SK-N-MC (cell line): ENCODE data around the gene HMMR.

Experiments
- DNase-seq: peaks from one replicate; pipeline ENCODE4 v3.0.0-alpha.2; 2011; ENCODE audit warnings: low read depth, low spot score
- H3K27ac ChIP-seq: fragments of 200-600 bp; sonication (generic); 2 replicates; pipeline ENCODE4 v1.5.1; 2016; ENCODE audit warnings: mixed run types
- H3K36me3 ChIP-seq: fragments of 200-600 bp; sonication (generic); 2 replicates; pipeline ENCODE4 v1.6.1; 2017; ENCODE audit warnings: antibody characterized with exemption, low read length, mixed read lengths; ENCODE audit not compliant: insufficient read depth
- H3K4me3 ChIP-seq: fragments of 200-600 bp; sonication (generic); 2 replicates; pipeline ENCODE4 v1.5.1; 2016
- H3K9ac ChIP-seq: fragments of 200-600 bp; sonication (generic); 2 replicates; pipeline ENCODE4 v1.8.0; 2017; ENCODE audit warnings: mixed run types, mixed read lengths; ENCODE audit not compliant: insufficient read length
- H3K9me3 ChIP-seq: fragments of 200-600 bp; sonication (generic); 2 replicates; pipeline ENCODE4 v1.6.1; 2017; ENCODE audit warnings: low read depth, mild to moderate bottlenecking, antibody characterized with exemption, low read length, moderate library complexity, mixed read lengths
- EZH2 ChIP-seq: fragments of 200-600 bp; sonication (generic); IDR thresholded peaks from one replicate; pipeline ENCODE4 v1.6.1; 2017; ENCODE audit warnings: antibody characterized with exemption
- FOXP2 ChIP-seq: optimal IDR thresholded peaks from 2 replicates; pipeline ENCODE3; 2011; ENCODE audit warnings: mild to moderate bottlenecking, moderate library complexity; ENCODE audit not compliant: insufficient read depth; ENCODE audit errors: extremely low read length, control extremely low read depth
- POLR2AphosphoS5 ChIP-seq: IDR thresholded peaks from 2 replicates; pipeline ENCODE4 v1.6.1; 2012; ENCODE audit warnings: mild to moderate bottlenecking, low read depth, low read length, borderline replicate concordance

Gene HMMR

DNA sequence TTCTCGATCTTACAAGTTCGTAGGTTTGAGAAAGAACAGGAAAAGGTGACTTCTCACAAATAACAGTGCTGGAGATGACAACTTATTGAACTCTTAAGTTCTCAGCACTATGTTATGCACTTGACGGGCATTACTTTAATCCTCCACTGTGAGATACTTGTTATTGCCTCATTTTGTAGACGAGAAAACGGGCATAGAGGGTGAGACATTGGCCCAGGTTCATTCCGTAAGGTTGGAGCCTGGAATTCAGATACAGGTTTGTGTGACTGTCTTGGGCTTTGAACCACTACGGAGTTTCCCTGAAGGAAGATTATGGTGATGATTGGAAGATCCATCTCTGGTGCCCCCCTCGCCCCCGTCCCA lies 45.6 kb downstream of the HMMR start:
- no peak for DNase-seq
- no peak for TF ChIP-seq EZH2
- TF ChIP-seq FOXP2 = no peak
- TF ChIP-seq POLR2AphosphoS5 = no peak
- H3K36me3 ChIP-seq = 0 out of 2 replicates have a peak, but pooled peaks cover 3% of the 10 kb centered on the region
- no peaks in the 10 kb centered on the region for H3K9me3 ChIP-seq
- H3K4me3 ChIP-seq = peak overlapping the region; percentile 93
- H3K9ac ChIP-seq = peak overlapping the region; percentile 96
- H3K27ac ChIP-seq = peak overlapping the region; percentile 63; the same call in 1 of the 2 replicates

DNA sequence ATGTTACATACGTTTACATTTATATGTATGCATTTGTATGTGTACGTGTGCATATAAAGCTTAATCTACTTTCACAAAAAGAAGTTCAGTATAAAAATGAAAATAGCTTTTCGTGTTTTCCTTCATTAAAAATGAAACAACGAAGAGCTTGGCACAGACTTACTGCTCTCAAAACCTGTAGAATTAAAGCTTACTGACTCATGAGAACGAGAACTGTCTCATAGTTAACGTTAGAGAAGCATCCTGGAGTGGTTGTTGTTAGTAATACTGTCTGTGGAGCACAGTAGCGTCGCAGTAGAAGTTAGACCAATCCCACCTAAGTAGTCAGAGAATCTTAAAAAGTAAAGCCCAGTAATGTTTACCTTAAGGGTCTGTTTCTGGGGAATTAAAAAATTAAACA lies 46.3 kb downstream of the HMMR start:
- Histone ChIP-seq H3K9me3 (no peaks in the 10 kb centered on the region), H3K36me3 (peaks cover 5% of the 10 kb centered on the region), H3K27ac (no peak overlapping the region), H3K9ac (peak overlapping the region; percentile 96), H3K4me3 (peak overlapping the region; percentile 93)
- DNase-seq = no peak
- TF ChIP-seq EZH2 (no peak), FOXP2 (no peak), POLR2AphosphoS5 (no peak)

GRCh38 chr5:163508753-163509152 lies 48.3 kb downstream of the HMMR start:
- H3K9ac ChIP-seq = peak overlapping the region; percentile 24
- H3K4me3 ChIP-seq = peak overlapping the region; percentile 61
- no peak for TF ChIP-seq FOXP2
- TF ChIP-seq EZH2 = no peak
- no peak for TF ChIP-seq POLR2AphosphoS5
- peaks cover 25% of the 10 kb centered on the region for H3K36me3 ChIP-seq
- no peak for DNase-seq
- H3K9me3 ChIP-seq = no peaks in the 10 kb centered on the region
- peak overlapping the region; percentile 55; the same call in 1 of the 2 replicates for H3K27ac ChIP-seq

DNA sequence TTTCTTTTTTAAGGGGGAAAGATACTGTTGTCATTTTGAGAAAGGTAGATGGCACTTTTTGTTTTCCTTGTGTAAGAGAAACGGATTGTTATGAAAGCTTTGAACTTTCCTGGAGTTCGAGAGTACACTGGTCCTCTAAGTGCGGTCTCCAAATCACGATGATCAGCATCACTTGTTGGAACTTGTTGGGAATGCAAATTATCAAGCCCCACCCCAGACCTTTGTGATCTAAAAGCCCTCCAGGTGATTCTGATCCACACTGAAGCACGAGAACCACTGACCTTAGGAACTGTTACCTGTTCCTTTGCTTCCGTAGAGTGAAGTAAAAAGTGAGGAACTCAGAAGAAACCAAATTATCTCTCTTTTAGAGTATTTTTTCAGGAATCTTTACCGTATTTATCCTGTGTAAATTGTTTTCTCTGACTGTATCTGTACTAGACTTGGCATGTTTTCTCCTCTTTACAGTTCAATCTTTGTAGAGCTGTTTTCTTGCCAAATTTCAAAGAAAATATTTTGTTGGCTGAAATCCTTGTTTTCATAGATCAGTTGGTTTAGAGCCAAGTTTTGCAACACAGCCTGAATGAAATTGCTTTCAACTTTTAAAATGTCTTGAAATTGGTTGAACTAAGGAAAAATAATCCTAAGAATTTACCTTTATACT lies 49.0 kb downstream of the HMMR start:
- peak overlapping the region; percentile 55; the same call in 1 of the 2 replicates for H3K27ac ChIP-seq
- DNase-seq = no peak
- peak overlapping the region; percentile 61 for H3K4me3 ChIP-seq
- TF ChIP-seq POLR2AphosphoS5 = no peak
- TF ChIP-seq FOXP2 = no peak
- no peak for TF ChIP-seq EZH2
- no peaks in the 10 kb centered on the region for H3K9me3 ChIP-seq
- H3K9ac ChIP-seq = peak overlapping the region; percentile 24
- peaks cover 30% of the 10 kb centered on the region for H3K36me3 ChIP-seq

GRCh38 chr5:163512526-163512925 lies 52.1 kb downstream of the HMMR start:
- no peaks in the 10 kb centered on the region for H3K9me3 ChIP-seq
- H3K36me3 ChIP-seq = peaks cover 60% of the 10 kb centered on the region
- DNase-seq = no peak
- TF ChIP-seq EZH2 (no peak), FOXP2 (no peak), POLR2AphosphoS5 (no peak)
- H3K27ac ChIP-seq = no peak overlapping the region
- no peak overlapping the region for H3K9ac ChIP-seq
- no peak overlapping the region for H3K4me3 ChIP-seq

DNA sequence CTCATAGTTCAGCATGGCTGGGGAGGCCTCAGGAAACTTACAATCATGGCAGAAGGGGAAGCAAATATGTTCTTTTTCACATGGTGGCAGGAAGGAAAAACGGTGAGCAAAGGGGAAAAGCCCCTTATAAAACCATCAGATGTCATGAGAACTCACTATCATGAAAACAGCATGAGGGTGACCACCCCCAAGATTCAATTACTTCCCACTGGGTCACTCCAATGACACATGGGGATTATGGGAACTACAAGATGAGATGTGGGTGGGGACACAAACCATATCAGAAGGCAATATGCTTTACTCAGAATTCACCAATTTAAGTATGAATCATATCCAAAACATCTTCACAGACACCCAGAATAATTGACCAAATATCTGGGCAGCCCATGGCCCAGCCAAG lies 64.7 kb downstream of the HMMR start:
- Histone ChIP-seq H3K9ac (no peak overlapping the region), H3K27ac (no peak overlapping the region), H3K4me3 (no peak overlapping the region), H3K36me3 (peaks cover 24% of the 10 kb centered on the region), H3K9me3 (no peaks in the 10 kb centered on the region)
- no peak for DNase-seq
- TF ChIP-seq POLR2AphosphoS5 (no peak), FOXP2 (no peak), EZH2 (no peak)

- Histone ChIP-seq H3K36me3 (peaks cover 2% of the 10 kb centered on the region; the same call in 1 of the 2 replicates), H3K4me3 (no peak overlapping the region), H3K9me3 (no peaks in the 10 kb centered on the region), H3K27ac (no peak overlapping the region), H3K9ac (no peak overlapping the region)
- no peak for TF ChIP-seq POLR2AphosphoS5
- TF ChIP-seq EZH2 = no peak
- TF ChIP-seq FOXP2 = no peak
- no peak for DNase-seq
Measured at GRCh38 chr5:163529698-163530097, 69.3 kb downstream of the HMMR start.

DNA sequence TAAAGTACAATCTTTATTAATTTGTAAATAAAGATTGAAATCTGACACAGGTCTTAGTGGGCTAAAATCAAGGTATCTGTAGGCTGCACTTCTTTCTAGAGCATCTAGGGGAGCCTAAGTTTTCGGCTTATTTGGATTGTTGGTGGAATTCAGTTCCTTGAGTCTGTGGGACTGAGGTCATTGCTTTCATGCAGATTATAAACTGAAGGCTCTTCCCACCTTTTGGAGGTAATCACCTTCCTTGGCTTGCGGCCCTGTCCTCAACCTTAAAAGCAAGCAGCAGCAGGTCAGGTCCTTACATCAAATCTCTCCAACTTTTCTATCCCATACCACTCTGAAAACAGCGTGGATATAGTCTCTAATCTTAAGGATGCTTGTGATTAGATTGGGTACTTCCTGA lies 70.8 kb downstream of the HMMR start:
- Histone ChIP-seq H3K4me3 (no peak overlapping the region), H3K27ac (no peak overlapping the region), H3K9ac (no peak overlapping the region), H3K9me3 (no peaks in the 10 kb centered on the region), H3K36me3 (no peaks in the 10 kb centered on the region)
- no peak for TF ChIP-seq POLR2AphosphoS5
- TF ChIP-seq EZH2 = no peak
- no peak for TF ChIP-seq FOXP2
- no peak for DNase-seq
